PC-9 (cell line): Measurements from ENCODE around the gene RFX2.

Source experiments
- CTCF ChIP-seq: fragments of 200-600 bp; sonication (generic); conservative IDR thresholded peaks from 2 replicates; pipeline ENCODE4 v1.6.1; 2017; ENCODE audit warnings: mixed run types, antibody characterized with exemption, mild to moderate bottlenecking, moderate library complexity
- EZH2 ChIP-seq: fragments of 200-600 bp; sonication (generic); IDR thresholded peaks from 2 replicates; pipeline ENCODE4 v1.8.0; 2017; ENCODE audit warnings: antibody characterized with exemption, low read depth

- TF ChIP-seq EZH2 (no peak), CTCF (no peak)
These were observed 133.0 kb downstream of the RFX2 start for GRCh38 chr19:5977222-5977784.
